Breast epithelium (tissue), 3 donors: ENCODE results near the gene LDLRAD4.

ENCODE experiments used
- POLR2A ChIP-seq: fragments of 450-650 bp; IDR thresholded peaks from one replicate; pipeline ENCODE4 v1.6.1; 2016; ENCODE audit warnings: antibody characterized with exemption, mild to moderate bottlenecking, moderate library complexity
- TF ChIP-seq, protein P1 (sequence below), 3 donors: fragments of 450-650 bp; IDR thresholded peaks; one replicate each; pipeline ENCODE4 v1.5.1; 2016 to 2017; ENCODE audit warnings: antibody characterized with exemption in 3 of 3, mild to moderate bottlenecking in 3 of 3, moderate library complexity in 3 of 3

DNA sequence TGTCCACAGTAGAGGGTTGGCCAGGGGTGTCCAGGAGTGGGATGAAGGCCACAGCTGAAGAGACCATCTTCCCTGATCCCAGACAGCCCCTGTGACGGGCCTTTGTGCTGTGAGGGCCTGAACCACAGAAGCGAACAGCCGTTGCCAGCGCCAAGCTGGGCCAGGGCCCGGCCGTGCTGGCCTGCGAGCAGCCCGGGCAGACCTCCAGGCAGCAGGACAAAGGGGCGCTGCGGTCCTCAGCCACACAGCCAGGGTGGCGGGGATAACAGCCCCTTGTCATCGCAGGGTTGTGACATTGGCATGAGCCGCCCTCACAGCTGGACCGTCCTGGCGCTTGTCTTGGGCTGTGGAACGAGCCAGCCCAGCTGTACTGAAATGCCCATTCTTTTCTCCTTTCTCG lies 346.7 kb downstream of the LDLRAD4 start:
- TF ChIP-seq, protein P1, sequence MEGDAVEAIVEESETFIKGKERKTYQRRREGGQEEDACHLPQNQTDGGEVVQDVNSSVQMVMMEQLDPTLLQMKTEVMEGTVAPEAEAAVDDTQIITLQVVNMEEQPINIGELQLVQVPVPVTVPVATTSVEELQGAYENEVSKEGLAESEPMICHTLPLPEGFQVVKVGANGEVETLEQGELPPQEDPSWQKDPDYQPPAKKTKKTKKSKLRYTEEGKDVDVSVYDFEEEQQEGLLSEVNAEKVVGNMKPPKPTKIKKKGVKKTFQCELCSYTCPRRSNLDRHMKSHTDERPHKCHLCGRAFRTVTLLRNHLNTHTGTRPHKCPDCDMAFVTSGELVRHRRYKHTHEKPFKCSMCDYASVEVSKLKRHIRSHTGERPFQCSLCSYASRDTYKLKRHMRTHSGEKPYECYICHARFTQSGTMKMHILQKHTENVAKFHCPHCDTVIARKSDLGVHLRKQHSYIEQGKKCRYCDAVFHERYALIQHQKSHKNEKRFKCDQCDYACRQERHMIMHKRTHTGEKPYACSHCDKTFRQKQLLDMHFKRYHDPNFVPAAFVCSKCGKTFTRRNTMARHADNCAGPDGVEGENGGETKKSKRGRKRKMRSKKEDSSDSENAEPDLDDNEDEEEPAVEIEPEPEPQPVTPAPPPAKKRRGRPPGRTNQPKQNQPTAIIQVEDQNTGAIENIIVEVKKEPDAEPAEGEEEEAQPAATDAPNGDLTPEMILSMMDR (IDR thresholded peaks at IDR 0.05): no peak
- no peak for TF ChIP-seq POLR2A
